Measurements from ENCODE around the gene FBXO24.

FBXO24 gene

GRCh38 chr7:100598425-100598824, 12.3 kb downstream of the FBXO24 start:
- DNase-seq, result no peak

GRCh38 chr7:100599911-100600729, 14.0 kb downstream of the FBXO24 start:
- DNase-seq, result no peak

GRCh38 chr7:100600730-100601038, 14.6 kb downstream of the FBXO24 start:
- DNase-seq, result no peak

- peak; percentile 55 for DNase-seq
Measured at GRCh38 chr7:100602889-100603725, 17.0 kb downstream of the FBXO24 start.

- DNase-seq, result peak; percentile 70
Measured at GRCh38 chr7:100603726-100604027, 17.5 kb downstream of the FBXO24 start.

- peak; percentile 86 for DNase-seq
Measured at GRCh38 chr7:100604028-100604975, 18.2 kb downstream of the FBXO24 start.

- peak; percentile 68 for DNase-seq
Measured at GRCh38 chr7:100604976-100605911, 19.1 kb downstream of the FBXO24 start.

GRCh38 chr7:100606313-100606712, 20.2 kb downstream of the FBXO24 start:
- no peak for DNase-seq

GRCh38 chr7:100607111-100607510, 21.0 kb downstream of the FBXO24 start:
- no peak for DNase-seq

- no peak for DNase-seq
Measured at GRCh38 chr7:100609958-100610357, 23.8 kb downstream of the FBXO24 start.

GRCh38 chr7:100611983-100612729, 26.0 kb downstream of the FBXO24 start, which contains the start of gene MOSPD3:
TSS of gene MOSPD3 (plus strand) at chr7:100612540. CDS start at chr7:100612792, 252 bp downstream.
- DNase-seq, result peak; percentile 100

GRCh38 chr7:100612730-100613390, 26.7 kb downstream of the FBXO24 start:
- peak; percentile 59 for DNase-seq

GRCh38 chr7:100613412-100614175, 27.5 kb downstream of the FBXO24 start:
- no peak for DNase-seq

- DNase-seq, result no peak
Measured at GRCh38 chr7:100614308-100614861, 28.3 kb downstream of the FBXO24 start.

- no peak for DNase-seq
Measured at GRCh38 chr7:100620239-100620638, 34.1 kb downstream of the FBXO24 start.

- no peak for DNase-seq
Measured at GRCh38 chr7:100620804-100621203, 34.7 kb downstream of the FBXO24 start.

GRCh38 chr7:100621554-100621953, 35.4 kb downstream of the FBXO24 start:
- no peak for DNase-seq

GRCh38 chr7:100623951-100624824, 38.1 kb downstream of the FBXO24 start:
- no peak for DNase-seq

Measured in DMS53 (cell line).